AG09319 (cell line): Measurements from ENCODE around the gene CIP2A.

Experiments
- DNase-seq: peaks from one replicate; pipeline ENCODE4 v3.0.0-alpha.2; 2010; ENCODE audit warnings: low read depth; ENCODE audit errors: extremely low read depth
- TF ChIP-seq, protein P1 (sequence below): IDR thresholded peaks from 2 replicates; pipeline ENCODE4 v1.5.1; 2011; ENCODE audit warnings: low read depth, mild to moderate bottlenecking, inconsistent platforms, low read length, moderate library complexity

The CIP2A gene

GRCh38 chr3:108565506-108565905 is 23.7 kb downstream of the CIP2A start:
- no peak for DNase-seq
- TF ChIP-seq, protein P1, sequence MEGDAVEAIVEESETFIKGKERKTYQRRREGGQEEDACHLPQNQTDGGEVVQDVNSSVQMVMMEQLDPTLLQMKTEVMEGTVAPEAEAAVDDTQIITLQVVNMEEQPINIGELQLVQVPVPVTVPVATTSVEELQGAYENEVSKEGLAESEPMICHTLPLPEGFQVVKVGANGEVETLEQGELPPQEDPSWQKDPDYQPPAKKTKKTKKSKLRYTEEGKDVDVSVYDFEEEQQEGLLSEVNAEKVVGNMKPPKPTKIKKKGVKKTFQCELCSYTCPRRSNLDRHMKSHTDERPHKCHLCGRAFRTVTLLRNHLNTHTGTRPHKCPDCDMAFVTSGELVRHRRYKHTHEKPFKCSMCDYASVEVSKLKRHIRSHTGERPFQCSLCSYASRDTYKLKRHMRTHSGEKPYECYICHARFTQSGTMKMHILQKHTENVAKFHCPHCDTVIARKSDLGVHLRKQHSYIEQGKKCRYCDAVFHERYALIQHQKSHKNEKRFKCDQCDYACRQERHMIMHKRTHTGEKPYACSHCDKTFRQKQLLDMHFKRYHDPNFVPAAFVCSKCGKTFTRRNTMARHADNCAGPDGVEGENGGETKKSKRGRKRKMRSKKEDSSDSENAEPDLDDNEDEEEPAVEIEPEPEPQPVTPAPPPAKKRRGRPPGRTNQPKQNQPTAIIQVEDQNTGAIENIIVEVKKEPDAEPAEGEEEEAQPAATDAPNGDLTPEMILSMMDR = no peak

GRCh38 chr3:108564564-108564963 is 24.7 kb downstream of the CIP2A start:
- TF ChIP-seq, protein P1 = no peak

GRCh38 chr3:108562565-108562964 is 26.7 kb downstream of the CIP2A start:
- TF ChIP-seq, protein P1 = no peak
- DNase-seq = no peak

More at GRCh38 chr3:108564564-108564963, 24.7 kb downstream of the CIP2A start:
- no peak for DNase-seq

DNA sequence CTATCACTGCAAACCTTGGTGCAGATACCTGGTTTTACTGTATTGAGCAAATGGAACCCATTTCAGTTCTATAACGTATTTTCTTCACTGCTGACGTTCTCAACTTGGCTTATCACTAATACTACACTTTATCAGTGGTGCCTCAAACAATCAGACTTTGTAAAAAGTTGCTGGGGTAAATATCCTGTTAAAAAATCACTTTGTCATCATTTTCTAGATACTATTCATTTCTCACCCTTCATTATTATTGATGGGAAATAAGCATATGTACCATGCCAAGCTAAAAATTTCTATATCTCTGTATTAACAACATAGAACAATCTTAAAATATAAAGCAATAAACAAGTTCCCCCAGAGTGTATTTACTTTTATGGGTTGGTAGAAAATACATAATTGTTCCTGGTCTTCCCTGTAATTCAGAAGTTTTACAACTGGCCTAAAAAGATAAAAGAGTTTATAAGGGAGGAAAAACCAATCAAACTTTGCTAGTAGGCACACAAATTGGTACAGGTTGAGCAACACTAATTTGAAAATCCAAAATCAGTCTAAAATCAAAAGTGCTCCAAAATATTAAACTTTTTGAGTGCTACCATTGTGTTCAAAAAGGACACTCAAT is 33.2 kb downstream of the CIP2A start:
- TF ChIP-seq, protein P1 = no peak
- DNase-seq = no peak

DNA sequence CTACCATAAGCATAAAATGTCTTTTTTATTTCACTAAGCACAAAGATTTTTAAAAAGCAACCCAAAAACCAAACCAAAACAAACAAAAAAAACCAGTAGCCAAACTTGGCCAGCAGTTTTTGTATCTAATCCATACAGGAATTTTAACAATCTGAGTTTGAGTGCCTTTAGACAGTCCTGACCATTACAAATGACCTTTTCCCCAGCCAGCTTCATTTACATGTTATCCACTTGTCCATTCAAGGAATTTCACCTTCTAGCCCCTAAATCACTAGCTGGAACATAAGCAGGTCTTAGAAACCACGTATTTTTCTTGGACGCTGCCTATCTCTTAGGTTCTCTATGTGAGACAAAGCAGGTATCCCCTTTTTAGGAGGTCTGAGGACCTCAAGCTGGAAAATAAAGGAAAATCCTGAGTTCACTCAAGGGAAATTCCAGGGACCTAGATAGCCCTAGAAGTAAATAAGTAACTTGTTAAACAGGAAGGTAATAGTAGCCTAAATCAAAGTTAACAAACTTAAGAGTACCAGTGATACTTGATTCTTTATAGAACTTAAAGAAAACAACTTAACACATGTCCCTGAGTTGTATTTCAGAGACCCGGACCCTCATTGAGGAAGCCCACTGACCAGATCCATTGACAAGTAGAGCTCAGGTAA is 34.2 kb downstream of the CIP2A start:
- TF ChIP-seq, protein P1 = no peak
- DNase-seq = no peak

DNA sequence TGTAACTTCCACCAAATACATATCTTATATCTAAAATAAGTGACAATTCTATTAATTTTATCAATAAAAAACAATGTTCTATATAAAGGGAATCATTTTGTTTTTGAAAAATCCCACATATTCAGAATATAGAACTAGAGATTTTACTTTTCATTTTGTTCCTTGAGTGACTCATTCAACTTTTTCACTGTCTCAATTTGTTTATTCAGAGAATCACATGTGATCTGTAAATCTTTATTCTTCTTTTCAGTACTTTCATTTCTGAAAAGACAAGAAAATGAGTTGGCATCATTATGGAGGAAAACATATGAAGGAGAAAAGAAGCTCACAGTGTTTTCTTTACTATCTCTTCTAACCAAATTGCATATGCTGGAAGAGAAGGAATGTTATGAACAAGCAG is 35.0 kb downstream of the CIP2A start:
- no peak for DNase-seq

More for the DNA sequence above, 35.0 kb downstream of the CIP2A start:
- TF ChIP-seq, protein P1 = no peak
